HL-60/S4 treated with retinoic acid at 250 ng/mL for 4 days and 3 days (cell line): ENCODE data around the gene OR2K2.
"Not testable (repeated sequence)": the region's sequence is repeated elsewhere in the genome, so short reads cannot be mapped to it uniquely, and the experiment has no call there.

Experiments
- in situ Hi-C: fragments of 300-500 bp; cut with MboI; formaldehyde crosslinking; loops from 2 replicates; pipeline ENCODE4 v1.7.0; 2022; ENCODE audit warnings: low sequenced_read_pairs

Gene OR2K2, protein sequence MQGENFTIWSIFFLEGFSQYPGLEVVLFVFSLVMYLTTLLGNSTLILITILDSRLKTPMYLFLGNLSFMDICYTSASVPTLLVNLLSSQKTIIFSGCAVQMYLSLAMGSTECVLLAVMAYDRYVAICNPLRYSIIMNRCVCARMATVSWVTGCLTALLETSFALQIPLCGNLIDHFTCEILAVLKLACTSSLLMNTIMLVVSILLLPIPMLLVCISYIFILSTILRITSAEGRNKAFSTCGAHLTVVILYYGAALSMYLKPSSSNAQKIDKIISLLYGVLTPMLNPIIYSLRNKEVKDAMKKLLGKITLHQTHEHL

GRCh38 chr9:111330124-111330523 lies at the start of gene OR2K2:
OR2K2 (minus strand) TSS chr9:111330224; CDS start chr9:111328433, 1,791 bp downstream.
- in situ Hi-C loops, result no loop called here

- in situ Hi-C loops, result no loop called here
Measured at GRCh38 chr9:111375817-111376564, 46.0 kb upstream of the OR2K2 start.

DNA sequence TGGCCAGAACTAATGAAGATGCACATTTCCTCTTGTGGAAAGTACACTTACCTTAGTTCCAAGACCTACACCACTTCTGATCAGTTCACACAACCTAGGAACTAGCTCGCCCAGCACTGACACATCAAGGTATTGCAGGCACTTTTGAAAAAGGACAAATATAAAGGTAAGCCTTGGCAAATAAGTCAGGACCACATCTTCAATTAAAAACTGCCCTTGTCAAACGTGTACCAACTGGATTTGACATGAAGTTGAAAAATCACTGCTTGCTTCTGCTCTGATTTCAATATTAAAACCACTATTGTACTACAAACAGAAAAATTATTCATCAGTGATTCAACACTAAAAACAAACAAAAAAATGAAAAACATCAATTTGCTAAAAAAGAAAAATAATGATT lies 45.0 kb upstream of the OR2K2 start:
- in situ Hi-C loops, result no loop called here

DNA sequence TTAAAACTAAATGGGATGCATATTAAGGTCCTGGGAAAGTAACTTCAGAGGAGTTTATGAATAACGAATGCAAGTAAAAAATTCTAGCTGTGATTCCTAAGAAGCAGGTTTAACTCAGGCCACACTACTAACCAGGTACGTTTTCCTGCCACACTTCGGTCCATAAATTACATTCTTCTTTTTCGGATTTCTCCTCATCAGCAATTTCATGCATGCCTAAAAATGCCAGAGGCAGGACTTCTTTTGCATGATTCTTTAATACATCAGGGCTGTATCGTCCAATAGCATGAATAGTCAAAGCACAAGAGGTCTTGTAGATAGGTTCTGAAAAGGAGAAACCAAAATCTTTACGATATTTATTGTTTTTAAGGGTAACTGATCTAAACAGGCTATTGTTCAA lies 42.3 kb upstream of the OR2K2 start:
- in situ Hi-C loops, result no loop called here

- in situ Hi-C loops, result no loop called here
Measured at GRCh38 chr9:111366978-111367377, 37.0 kb upstream of the OR2K2 start.

- in situ Hi-C loops, result no loop called here
Measured at GRCh38 chr9:111362526-111362925, 32.5 kb upstream of the OR2K2 start.

GRCh38 chr9:111360881-111361280 lies 30.9 kb upstream of the OR2K2 start:
- in situ Hi-C loops, result no loop called here

DNA sequence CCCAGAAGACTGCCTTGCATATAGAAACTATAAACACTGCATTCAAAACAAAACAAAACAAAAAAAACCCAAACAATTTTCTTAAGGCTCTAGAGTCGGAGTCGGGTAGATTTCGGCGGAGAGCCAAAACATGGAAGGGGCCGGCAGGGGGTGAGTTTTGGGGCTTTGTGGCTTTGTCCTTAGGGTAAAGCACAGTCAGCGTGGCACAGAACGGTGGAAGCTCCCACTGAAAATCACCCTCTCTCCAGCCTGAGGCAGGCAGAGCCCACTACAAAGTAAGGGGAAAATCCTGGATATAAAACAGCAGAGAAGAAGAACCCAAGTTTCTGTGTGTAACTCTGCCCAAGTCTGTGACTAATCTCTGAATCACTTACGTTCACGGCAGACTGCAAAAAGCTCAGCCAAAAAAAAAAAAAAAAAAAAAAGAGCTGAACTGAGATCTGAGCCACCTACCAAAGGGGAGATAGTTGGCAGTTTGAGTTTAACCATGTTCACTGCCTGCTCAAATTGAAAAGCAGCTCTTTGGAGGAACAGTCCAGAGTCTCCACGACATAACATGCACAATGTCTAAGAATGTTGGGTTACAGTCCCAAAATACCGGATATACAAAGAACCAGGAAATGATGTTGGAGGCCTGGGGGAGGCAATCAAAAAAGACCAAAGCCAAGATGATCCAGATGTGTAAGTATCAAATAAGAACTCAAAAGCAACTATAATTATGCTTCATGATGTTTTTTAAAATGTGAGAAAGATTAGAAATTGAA lies 26.6 kb upstream of the OR2K2 start:
- in situ Hi-C loops, result no loop called here

- in situ Hi-C loops, result no loop called here
Measured at GRCh38 chr9:111352545-111352944, 22.5 kb upstream of the OR2K2 start.

GRCh38 chr9:111350556-111350955 lies 20.5 kb upstream of the OR2K2 start:
- in situ Hi-C loops, result no loop called here

GRCh38 chr9:111349766-111350165 lies 19.7 kb upstream of the OR2K2 start:
- in situ Hi-C loops, result no loop called here

GRCh38 chr9:111348821-111349271 lies 18.8 kb upstream of the OR2K2 start:
- in situ Hi-C loops, result no loop called here

DNA sequence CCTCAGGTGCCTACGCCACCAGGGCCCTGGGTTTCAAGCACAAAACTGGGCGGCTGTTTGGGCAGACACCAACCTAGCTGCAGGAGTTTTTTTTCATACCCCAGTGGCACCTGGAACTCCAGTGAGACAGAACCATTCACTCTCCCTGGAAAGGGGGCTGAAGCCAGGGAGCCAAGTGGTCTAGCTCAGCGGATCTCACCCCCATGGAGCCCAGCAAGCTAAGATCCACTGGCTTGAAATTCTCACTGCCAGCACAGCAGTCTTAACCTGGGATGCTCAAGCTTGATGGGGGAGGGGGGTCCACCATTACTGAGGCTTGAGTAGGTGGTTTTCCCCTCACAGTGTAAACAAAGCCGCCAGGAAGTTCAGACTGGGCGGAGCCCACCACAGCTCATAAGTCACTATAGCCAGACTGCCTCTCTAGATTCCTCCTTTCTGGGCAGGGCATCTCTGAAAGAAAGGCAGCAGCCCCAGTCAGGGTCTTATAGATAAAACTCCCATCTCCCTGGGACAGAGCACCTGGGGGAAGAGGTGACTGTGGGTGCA lies 4.4 kb upstream of the OR2K2 start:
- in situ Hi-C loops, result not testable (repeated sequence)

DNA sequence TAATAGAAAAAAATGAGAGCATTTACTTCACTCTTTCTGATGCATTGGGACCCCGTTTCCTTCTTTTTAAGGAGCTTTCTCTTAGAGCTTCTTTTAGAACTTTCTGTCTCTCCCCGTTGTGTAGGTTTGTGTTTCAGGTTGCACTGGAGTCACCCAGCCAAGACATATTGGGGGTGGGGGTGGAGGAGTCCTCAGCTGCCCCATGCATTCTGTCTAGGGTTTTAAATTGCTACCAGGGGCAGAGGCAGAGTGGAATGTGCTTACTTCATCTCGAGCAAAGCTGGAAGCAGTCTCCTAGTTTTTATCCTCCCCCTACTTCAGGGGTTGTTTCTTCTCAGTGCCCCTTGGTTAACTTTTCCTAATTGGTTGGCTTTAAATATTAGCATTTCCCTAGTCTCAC lies 9.4 kb downstream of the OR2K2 start:
- in situ Hi-C loops, result no loop called here

GRCh38 chr9:111316796-111317195 lies 13.2 kb downstream of the OR2K2 start:
- in situ Hi-C loops, result no loop called here

GRCh38 chr9:111305914-111306313 lies 24.1 kb downstream of the OR2K2 start:
- in situ Hi-C loops, result no loop called here

- in situ Hi-C loops, result not testable (repeated sequence)
Measured at GRCh38 chr9:111304000-111304399, 26.0 kb downstream of the OR2K2 start.

DNA sequence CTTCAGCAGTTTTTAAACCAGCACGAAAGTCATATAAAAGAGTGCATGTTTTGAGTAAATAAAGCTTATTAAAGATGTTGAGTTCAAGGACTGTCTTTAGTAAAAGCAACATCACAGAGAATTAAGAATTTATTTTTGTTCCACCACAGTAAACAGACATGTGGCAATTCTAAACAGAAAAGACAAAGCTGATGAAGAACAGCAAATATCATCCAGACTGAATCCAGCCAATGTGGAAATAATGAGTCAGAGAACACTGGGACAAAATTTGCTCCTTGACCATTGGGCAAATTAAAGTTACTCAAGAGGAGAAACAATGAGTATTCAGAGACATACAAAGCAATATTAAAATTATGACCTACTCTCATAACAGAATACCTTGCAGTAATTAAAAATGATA lies 28.8 kb downstream of the OR2K2 start:
- in situ Hi-C loops, result no loop called here

DNA sequence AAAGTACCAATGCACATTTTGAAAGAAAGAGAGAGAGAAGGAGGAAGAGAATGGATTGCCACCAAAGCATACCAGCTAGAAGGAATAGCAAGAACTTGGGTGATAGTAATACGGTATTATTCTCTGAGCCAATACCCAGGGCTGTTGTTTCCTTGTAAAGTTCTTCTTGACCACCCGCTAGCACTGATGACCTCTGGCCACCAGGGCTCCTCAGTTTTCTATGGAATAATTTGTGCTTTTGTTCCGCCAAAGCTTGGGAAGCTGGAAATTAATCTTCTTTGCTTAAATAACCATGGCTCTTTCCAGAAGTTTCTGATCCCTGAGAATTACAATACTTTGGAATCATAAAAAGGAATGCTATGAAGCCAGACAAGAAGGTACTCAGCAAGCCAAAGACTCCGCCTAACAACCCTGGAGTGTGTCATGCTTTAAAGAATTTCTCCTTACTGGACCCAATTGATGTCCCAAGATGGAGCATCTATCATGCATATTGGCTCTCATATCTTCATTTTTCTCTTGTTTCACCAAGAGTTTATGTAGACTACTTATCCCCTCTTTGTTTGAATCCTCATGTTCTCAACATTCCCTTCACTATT lies 29.8 kb downstream of the OR2K2 start:
- in situ Hi-C loops, result no loop called here

GRCh38 chr9:111299599-111299966 lies 30.4 kb downstream of the OR2K2 start:
- in situ Hi-C loops, result not testable (repeated sequence)
